Spinal cord (tissue), 10 donors: ENCODE measurements around the gene ITCH. TPM values are rescaled to one million over a fixed set of nuclear protein-coding genes. Genes with fewer than 3 reads are reported as not detected.
"Not testable (repeated sequence)": the region's sequence is repeated elsewhere in the genome, so short reads cannot be mapped to it uniquely, and the experiment has no call there.

Experiments used
- DNase-seq, 6 donors: peaks; one replicate each; pipeline versions ENCODE4 v3.0.0 to v3.0.0-alpha.2; 2013 to 2015; ENCODE audit warnings: low spot score in 6 of 6, low read depth in 4 of 6
- H3K27ac ChIP-seq: one replicate; pipeline ENCODE4 v1.5.1; 2013; ENCODE audit warnings: low read depth, low read length, control low read depth
- H3K27me3 ChIP-seq: one replicate; pipeline ENCODE4 v1.6.1; 2013; ENCODE audit warnings: low read length; ENCODE audit not compliant: control insufficient read depth, insufficient read depth
- H3K36me3 ChIP-seq: one replicate; pipeline ENCODE4 v1.6.1; 2013; ENCODE audit warnings: low read length; ENCODE audit not compliant: control insufficient read depth, insufficient read depth
- H3K4me1 ChIP-seq: one replicate; pipeline ENCODE4 v1.6.1; 2013; ENCODE audit warnings: low read length; ENCODE audit not compliant: control insufficient read depth, insufficient read depth
- H3K4me3 ChIP-seq: one replicate; pipeline ENCODE4 v1.5.1; 2013; ENCODE audit warnings: low read depth, low read length, control low read depth
- H3K9me3 ChIP-seq: one replicate; pipeline ENCODE4 v1.6.1; 2013; ENCODE audit warnings: low read length; ENCODE audit not compliant: control insufficient read depth, insufficient read depth
- WGBS: methylation state at CpG from one replicate; pipeline ENCODE4 v1.1.5; 2013; ENCODE audit warnings: missing lambda C conversion rate; ENCODE audit not compliant: insufficient coverage; 5-methylcytosine and 5-hydroxymethylcytosine counted together
- polyA plus RNA-seq, 2 donors: library from polyadenylated mRNA; unstranded; fragments of 120-200 nt; gene quantifications; one replicate each; pipeline ENCODE4 v1.2.1, GENCODE V29; 2013; ENCODE audit not compliant: insufficient read length in 2 of 2
- total RNA-seq, 2 donors: library from RNA; depleted of rRNA in 1 of 2; stranded (reverse); fragments of 120-200 nt in 1 of 2; fragments of >200 nt in 1 of 2; gene quantifications; one replicate each; pipeline versions ENCODE4 v1.2.3 to v1.2.4, GENCODE V29; 2013 to 2014
- donor health status: healthy.

Gene ITCH
- total and polyA plus RNA-seq, 4 donors = 25.3 to 88.5 (median 46.7) TPM

- peaks cover 43% of the 10 kb centered on the region for H3K36me3 ChIP-seq
- H3K27ac ChIP-seq = no peak overlapping the region
- no peaks in the 10 kb centered on the region for H3K27me3 ChIP-seq
- DNase-seq = no peak
- 100% methylated on average over 1 of the region's 4 CpGs for WGBS
- no peaks in the 10 kb centered on the region for H3K9me3 ChIP-seq
- H3K4me1 ChIP-seq = no peaks in the 10 kb centered on the region
- H3K4me3 ChIP-seq = no peak overlapping the region
Observed at GRCh38 chr20:34373445-34373844, 10.4 kb downstream of the ITCH start.

DNA sequence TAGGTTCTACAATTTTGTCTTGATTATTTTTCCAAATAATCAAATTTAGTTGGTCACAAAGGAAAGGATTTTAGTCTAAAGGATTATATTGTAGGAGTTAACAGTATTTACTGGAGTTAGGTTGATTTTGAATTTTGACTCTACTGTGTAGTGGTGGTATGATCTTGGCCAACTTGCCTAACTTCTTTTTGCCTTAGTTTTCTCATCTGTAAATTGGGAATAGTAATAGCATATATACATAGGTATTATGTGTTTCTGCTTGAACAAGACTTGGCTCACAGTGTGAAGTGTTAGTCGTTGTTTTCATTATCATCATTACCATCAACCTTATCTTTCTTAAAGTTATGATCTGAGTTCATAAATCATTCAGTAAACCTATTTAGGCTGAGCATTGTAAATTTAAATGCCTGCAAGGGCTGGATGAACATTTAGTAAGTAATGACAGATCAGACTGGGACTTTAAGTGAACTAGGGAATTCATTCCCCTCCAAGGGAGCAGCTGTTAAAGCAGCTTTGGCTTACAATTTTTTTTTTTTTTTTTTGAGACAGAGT lies 11.2 kb downstream of the ITCH start:
- no peak overlapping the region for H3K27ac ChIP-seq
- WGBS = no CpG with 5 or more reads among the region's 1 CpG
- H3K9me3 ChIP-seq = no peaks in the 10 kb centered on the region
- no peaks in the 10 kb centered on the region for H3K4me1 ChIP-seq
- no peak for DNase-seq
- no peak overlapping the region for H3K4me3 ChIP-seq
- H3K27me3 ChIP-seq = no peaks in the 10 kb centered on the region
- peaks cover 38% of the 10 kb centered on the region for H3K36me3 ChIP-seq

- H3K4me3 ChIP-seq = no peak overlapping the region
- 70% methylated on average over 4 of the region's 5 CpGs for WGBS
- no peaks in the 10 kb centered on the region for H3K27me3 ChIP-seq
- no peak for DNase-seq
- no peaks in the 10 kb centered on the region for H3K4me1 ChIP-seq
- H3K27ac ChIP-seq = no peak overlapping the region
- H3K9me3 ChIP-seq = no peaks in the 10 kb centered on the region
- H3K36me3 ChIP-seq = peaks cover 29% of the 10 kb centered on the region
Observed at GRCh38 chr20:34375977-34376430, 12.9 kb downstream of the ITCH start.

- WGBS = 97% methylated on average over 13 of the region's 16 CpGs
- no peak overlapping the region for H3K27ac ChIP-seq
- H3K27me3 ChIP-seq = no peaks in the 10 kb centered on the region
- no peak for DNase-seq
- H3K4me3 ChIP-seq = no peak overlapping the region
- H3K9me3 ChIP-seq = no peaks in the 10 kb centered on the region
- H3K36me3 ChIP-seq = peaks cover 19% of the 10 kb centered on the region
- H3K4me1 ChIP-seq = no peaks in the 10 kb centered on the region
Observed at GRCh38 chr20:34377072-34377847, 14.2 kb downstream of the ITCH start.

DNA sequence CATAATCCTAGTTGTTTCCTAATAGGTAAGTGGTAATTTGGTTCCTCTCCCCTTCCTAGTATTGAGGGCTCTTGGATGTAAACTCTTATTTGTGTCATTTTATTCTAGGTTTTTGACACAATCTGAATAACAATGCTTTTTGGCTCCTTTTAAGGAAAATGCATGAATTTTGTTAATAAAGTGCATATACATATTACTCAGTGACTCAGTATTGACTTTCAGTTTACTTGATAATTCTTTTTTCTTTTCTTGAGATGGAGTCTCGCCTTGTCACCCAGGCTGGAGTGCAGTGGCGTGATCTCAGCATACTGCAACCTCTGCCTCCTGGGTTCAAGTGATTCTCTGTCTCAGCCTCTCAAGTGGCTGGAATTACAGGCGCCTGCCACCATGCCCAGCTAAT lies 19.1 kb downstream of the ITCH start:
- Histone ChIP-seq H3K36me3 (peaks cover 7% of the 10 kb centered on the region), H3K27me3 (no peaks in the 10 kb centered on the region), H3K9me3 (no peaks in the 10 kb centered on the region), H3K4me3 (no peak overlapping the region), H3K27ac (no peak overlapping the region), H3K4me1 (no peaks in the 10 kb centered on the region)
- DNase-seq = no peak
- WGBS = 100% methylated on average over 2 of the region's 3 CpGs

DNA sequence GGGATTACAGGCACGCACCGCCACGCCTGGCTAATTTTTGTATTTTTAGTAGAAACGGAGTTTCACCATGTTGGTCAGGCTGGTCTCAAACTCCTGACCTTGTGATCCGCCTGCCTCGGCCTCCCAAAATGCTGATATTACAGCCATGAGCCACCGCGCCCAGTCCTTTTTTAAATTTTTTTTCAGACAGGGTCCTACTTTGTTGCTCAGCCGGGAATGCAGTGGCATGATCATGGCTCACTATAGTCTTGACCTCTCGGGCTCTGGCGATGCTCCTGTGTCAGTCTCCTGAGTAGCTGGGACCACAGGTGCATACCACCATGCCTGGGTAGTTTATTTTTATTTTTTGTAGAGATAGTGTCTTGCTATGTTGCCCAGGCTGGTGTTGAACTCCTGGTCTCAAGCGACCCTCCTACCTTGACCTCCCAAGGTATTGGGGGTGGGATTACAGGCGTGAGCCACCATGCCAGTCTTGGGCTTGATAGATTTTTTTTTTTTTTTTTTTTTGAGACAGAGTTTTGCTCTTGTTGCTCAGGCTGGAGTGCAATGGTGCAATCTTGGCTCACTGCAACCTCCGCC lies 19.9 kb downstream of the ITCH start:
- not testable (repeated sequence) for H3K27ac ChIP-seq, DNase-seq, H3K4me3 ChIP-seq, H3K27me3 ChIP-seq, H3K9me3 ChIP-seq, H3K4me1 ChIP-seq, H3K36me3 ChIP-seq
- WGBS = 100% methylated on average over 11 of the region's 14 CpGs

DNA sequence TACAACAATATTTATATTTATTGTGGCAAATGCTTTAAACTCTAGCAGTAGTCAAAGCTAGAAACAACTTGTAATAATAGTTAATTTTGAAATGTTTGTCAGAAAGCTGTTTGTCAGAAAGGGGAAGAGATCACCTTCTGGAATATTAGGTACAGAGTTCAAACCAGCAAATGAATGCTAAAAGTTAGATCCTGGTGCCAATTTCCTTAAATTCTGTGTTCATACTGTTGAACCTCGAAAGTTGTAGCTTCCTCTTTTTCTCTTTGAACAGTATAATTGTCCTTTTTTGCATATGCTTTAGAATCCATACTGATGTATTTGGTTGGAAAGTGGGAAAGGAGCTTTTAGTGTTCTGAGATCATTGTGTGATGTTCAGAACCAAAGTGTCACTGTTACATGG lies 22.4 kb downstream of the ITCH start:
- H3K36me3 ChIP-seq = peaks cover 6% of the 10 kb centered on the region
- H3K9me3 ChIP-seq = no peaks in the 10 kb centered on the region
- peaks cover 2% of the 10 kb centered on the region for H3K4me1 ChIP-seq
- H3K4me3 ChIP-seq = no peak overlapping the region
- no peaks in the 10 kb centered on the region for H3K27me3 ChIP-seq
- H3K27ac ChIP-seq = no peak overlapping the region
- DNase-seq = no peak
- WGBS = no CpG with 5 or more reads among the region's 1 CpG

DNA sequence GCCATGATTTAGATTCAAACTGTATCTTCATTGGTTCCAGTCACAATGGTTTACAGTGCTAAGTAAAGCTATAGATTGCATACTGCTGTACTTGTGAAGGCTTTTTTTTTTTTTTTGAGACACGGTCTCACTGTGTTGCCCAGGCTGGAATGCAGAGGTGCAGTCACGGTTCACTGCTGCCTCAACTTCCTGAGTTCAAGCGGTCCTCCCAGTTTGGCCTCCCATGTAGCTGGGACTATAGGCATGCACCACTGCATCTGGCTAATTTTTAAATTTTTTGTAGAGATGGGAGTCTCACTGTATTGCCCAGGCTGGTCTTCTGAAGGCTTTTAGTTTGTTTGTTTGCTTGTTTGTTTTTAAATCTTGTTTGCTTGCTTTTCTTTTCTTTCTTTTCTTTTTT lies 24.9 kb downstream of the ITCH start:
- Histone ChIP-seq H3K9me3 (no peaks in the 10 kb centered on the region), H3K27me3 (no peaks in the 10 kb centered on the region), H3K36me3 (peaks cover 7% of the 10 kb centered on the region), H3K4me1 (peaks cover 2% of the 10 kb centered on the region), H3K4me3 (no peak overlapping the region), H3K27ac (no peak overlapping the region)
- WGBS = 87% methylated on average over 3 of the region's 3 CpGs
- no peak for DNase-seq

DNA sequence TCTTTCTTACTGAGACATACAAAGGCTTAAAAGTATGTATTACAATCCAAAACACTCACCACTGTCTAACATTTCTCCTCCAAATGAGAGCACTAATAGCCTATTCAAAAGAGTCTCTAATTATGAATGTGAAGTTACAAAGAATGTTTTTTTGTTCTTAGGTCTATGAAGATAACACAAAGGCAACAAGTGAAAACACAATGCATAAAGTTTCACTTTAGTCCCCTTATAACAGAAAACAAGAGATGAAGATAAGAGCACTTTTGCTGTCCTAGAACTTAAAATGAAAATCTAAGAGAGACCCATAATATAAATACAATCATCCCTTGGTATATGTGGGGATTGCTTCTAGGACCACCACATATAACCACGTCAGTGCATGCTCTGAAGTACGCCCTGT lies 25.6 kb downstream of the ITCH start:
- H3K4me3 ChIP-seq = no peak overlapping the region
- no peaks in the 10 kb centered on the region for H3K9me3 ChIP-seq
- H3K36me3 ChIP-seq = peaks cover 7% of the 10 kb centered on the region
- peaks cover 2% of the 10 kb centered on the region for H3K4me1 ChIP-seq
- DNase-seq = no peak
- no CpG with 5 or more reads among the region's 2 CpGs for whole genome bisulfite sequencing
- H3K27ac ChIP-seq = no peak overlapping the region
- H3K27me3 ChIP-seq = no peaks in the 10 kb centered on the region
